GM12873 (cell line): ENCODE results near the gene POU2AF1.

Experiments
- TF ChIP-seq, protein P1 (sequence below): IDR thresholded peaks from 2 replicates; pipeline ENCODE4 v1.5.1; 2012; ENCODE audit warnings: low read depth, mild to moderate bottlenecking, moderate library complexity, low read length, control low read depth; ENCODE audit not compliant: insufficient read depth; ENCODE audit errors: missing control alignments

The POU2AF1 gene, protein sequence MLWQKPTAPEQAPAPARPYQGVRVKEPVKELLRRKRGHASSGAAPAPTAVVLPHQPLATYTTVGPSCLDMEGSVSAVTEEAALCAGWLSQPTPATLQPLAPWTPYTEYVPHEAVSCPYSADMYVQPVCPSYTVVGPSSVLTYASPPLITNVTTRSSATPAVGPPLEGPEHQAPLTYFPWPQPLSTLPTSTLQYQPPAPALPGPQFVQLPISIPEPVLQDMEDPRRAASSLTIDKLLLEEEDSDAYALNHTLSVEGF

DNA sequence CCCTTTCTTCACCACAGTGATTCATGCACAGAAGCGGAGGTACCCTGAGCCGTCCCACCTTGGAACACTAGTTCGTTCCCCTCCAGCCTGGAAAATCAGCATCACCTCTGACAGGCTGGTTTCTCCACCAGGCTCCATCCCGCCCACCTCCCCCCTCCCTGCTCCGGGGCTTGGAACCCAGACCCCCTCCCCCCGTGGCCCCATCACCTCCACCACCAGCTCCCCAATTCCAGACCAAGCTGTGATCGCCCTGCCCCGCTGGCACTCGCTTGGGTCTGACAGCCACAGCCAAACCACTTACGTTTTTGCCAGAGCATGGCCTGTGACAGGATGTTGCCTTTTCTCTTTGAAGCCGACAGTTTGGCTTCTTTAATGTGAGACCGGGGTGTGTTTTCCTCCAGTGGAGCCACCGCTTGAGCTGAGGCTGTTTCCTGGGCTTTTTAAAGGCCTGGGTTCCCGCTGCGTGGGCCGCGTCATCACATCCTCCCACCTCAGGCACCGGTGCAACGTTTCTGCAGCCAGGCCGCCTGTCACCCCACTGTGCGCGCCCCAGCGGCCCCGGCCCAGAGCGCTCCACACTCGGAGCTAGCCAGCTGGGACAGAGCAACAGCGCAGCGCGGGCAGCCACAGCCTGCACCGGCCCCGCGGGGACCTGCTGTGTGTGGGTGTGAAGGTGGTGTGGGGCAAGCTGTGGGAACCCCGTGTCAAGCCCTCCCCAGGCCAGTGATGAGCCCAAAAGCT, at the start of gene POU2AF1:
POU2AF1 (minus strand) TSS at position 415 of the 741 bp plus-strand sequence; CDS start at position 317, 98 bp downstream.
- TF ChIP-seq, protein P1, sequence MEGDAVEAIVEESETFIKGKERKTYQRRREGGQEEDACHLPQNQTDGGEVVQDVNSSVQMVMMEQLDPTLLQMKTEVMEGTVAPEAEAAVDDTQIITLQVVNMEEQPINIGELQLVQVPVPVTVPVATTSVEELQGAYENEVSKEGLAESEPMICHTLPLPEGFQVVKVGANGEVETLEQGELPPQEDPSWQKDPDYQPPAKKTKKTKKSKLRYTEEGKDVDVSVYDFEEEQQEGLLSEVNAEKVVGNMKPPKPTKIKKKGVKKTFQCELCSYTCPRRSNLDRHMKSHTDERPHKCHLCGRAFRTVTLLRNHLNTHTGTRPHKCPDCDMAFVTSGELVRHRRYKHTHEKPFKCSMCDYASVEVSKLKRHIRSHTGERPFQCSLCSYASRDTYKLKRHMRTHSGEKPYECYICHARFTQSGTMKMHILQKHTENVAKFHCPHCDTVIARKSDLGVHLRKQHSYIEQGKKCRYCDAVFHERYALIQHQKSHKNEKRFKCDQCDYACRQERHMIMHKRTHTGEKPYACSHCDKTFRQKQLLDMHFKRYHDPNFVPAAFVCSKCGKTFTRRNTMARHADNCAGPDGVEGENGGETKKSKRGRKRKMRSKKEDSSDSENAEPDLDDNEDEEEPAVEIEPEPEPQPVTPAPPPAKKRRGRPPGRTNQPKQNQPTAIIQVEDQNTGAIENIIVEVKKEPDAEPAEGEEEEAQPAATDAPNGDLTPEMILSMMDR = no peak

DNA sequence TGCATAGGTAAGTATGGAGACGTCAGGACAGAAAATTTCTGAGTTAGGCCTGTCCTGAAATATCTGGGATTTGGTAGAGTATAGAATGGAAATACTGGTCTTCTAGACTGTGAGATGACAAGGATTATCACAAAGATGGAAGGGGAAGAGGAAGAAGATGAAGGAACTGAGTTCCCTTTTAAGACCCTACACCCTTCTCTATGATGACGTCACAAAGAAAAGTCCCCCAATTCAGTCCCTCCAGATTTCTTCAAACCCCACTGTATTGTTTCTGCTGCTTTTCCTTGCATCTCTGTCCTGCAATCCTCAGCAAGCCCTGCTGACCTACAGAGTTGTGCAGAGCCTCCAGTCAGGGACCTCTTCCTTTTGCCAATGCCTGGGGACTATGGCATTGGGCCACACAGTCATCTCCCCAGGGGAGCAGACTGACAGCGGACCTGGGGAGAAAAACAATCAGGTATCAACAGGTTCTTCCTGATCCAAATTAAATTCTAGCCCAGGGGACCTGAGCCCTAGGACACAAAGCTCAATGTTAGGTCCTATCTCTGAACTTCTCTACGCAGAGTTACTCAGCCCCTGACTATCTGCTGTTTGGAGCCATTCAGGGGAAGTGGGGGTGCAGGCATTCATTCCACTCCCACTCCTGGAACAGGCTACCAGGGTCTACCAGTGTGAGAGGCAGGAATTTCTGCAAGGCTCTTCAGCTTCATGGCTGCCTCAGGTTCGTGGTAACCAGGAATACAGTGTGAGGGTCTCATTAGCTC, 49.2 kb upstream of the POU2AF1 start:
- TF ChIP-seq, protein P1 = no peak

DNA sequence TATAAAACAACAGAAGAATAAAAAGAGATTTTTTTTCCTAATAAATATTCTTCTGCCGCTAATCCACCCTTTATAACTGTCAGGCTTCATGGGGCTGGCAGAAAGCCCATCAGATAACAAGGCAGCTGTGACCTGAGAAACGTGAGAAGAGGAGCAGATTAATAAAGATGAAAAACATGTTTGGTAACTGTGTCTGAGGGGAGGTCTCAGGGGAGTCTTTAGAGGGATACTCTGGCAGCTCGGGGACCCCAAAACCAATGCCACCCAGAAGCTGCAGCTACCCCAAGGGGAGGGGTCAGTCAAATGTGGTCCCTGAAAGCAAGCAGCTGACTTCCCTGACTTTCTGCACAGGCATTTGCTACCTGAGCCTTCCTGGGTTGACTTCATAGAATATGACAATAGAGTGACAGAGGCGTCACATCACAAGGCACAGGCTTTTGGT, 48.4 kb upstream of the POU2AF1 start:
- TF ChIP-seq, protein P1 = no peak

DNA sequence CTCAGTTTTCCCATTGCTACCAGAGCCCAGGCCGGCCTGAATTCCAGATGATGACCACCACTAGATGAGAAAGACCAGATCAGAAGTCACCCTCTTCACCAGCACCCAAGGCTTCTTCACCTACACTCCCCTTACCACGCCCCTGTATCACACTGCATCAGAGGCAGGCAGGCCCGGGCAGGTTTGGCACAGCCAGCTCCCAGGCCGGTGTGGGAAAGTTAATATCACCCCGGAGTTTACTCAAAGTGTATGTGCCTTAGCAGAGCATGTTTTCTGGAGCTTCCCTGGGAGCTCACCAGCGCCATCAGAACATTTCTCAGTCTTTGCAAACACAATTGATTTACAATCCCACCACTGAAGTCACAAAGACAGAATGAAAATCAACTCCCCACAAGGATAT, 47.5 kb upstream of the POU2AF1 start:
- TF ChIP-seq, protein P1 = no peak

DNA sequence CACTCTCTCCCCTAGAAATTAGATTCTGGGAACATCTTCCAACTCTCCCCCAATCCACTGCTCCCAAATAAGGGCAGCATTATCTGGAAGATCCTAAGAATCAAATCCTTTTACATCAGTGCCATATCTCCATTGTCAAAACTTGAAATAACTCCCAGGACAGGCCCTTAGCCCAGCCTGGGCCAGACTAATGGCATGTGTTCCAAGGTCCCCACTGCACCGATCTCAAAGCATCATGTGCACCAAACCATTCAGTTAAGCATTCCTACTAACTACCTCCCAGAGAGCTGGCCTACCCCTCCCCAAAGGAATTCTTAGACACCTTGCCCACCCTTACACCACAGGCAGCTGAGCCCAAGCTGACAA, 44.2 kb upstream of the POU2AF1 start:
- TF ChIP-seq, protein P1 = no peak

DNA sequence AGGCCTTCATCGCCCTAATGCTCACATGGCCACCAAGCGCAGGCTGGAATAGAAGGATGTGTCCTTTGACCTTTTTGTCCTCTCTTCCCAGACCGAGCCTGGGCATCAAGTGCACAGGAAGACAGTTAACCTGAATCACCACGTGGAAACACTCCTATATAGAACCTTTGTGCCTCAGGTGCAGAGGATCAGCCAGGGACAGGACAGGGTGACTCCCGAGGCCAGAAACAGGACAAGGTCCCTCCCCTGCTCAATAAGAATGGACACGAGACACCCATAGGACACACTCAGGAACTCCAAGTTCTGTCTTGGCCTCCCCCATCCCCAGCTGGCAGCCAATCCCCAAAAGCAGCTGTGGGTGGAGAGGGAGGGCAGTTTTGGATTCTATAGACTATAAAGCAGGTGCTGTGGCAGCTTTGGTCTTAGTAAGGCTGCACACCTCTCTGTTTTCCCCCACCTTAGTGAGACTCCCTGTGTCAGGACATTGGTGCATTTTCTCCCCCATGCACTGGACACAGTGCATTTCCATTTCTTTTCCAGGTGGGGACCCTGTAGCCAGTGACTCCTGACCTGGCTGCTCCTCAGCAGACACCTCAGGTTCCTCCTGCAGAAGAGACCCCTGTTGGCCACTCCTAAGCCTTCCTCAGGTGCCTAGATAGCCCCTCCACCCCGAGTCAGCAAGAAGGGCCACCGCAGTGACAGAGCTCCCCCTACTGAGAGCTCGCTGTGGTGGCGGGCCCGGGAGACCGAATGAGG, 43.6 kb upstream of the POU2AF1 start:
- TF ChIP-seq, protein P1 = peak; percentile 94
